ENCODE measurements around the gene SLC29A3. TPM values are rescaled to one million over a fixed set of nuclear protein-coding genes. Genes with fewer than 3 reads are reported as not detected.

Gene SLC29A3
- total and polyA plus RNA-seq, 5 donors from 2014 or later: 4.8 to 16.2 (median 11.1) TPM

- Mint-ChIP-seq H3K9me3 (no peaks in the 10 kb centered on the region), H3K27ac (peak overlapping the region in 1 of 3 donors; percentile 49), H3K27me3 (no peaks in the 10 kb centered on the region), H3K4me3 (no peak overlapping the region), H3K4me1 (peaks cover 0 to 2% (median 0%) of the 10 kb centered on the region in 4 donors), H3K36me3 (peaks cover 14% of the 10 kb centered on the region)
- Histone ChIP-seq H3K36me3 (ENCODE audit: control insufficient read depth, insufficient read depth, low read length) (peaks cover 3% of the 10 kb centered on the region), H3K9me3 (ENCODE audit: control insufficient read depth in 2 of 2, low read length in 2 of 2) (no peaks in the 10 kb centered on the region), H3K4me1 (ENCODE audit: control insufficient read depth, insufficient read depth, low read length, poor library complexity, severe bottlenecking) (no peaks in the 10 kb centered on the region), H3K4me3 (ENCODE audit: low read depth, low read length) (no peak overlapping the region), H3K27ac (ENCODE audit: insufficient read depth, low read length, poor library complexity, severe bottlenecking) (no peak overlapping the region), H3K27me3 (ENCODE audit: control insufficient read depth, insufficient read depth, low read length) (no peaks in the 10 kb centered on the region)
- no peak for DNase-seq
- ATAC-seq (ENCODE audit: low read depth in 2 of 2): no peak
Measured at GRCh38 chr10:71342573-71343391, 23.7 kb downstream of the SLC29A3 start.

DNA sequence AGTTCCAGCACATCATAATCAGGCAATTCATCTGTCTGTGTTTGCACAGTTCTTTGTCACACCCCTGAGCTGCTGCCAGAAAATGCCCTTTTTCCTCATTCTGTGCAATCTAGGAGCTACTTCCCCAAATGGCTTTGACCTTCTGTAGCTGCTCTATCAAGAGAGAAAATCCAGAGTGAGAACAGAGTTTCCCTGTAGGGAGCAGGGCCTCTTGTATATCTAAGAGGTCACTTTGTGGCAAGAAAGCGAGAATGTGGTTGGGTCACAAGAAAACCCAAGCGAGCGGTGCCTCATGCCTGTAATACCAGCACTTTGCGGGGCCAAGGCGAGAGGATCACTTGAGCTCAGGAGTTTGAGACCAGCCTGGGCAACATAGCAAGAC, 24.3 kb downstream of the SLC29A3 start:
- Histone ChIP-seq H3K27me3 (ENCODE audit: control insufficient read depth, insufficient read depth, low read length) (no peaks in the 10 kb centered on the region), H3K36me3 (ENCODE audit: control insufficient read depth, insufficient read depth, low read length) (peaks cover 3% of the 10 kb centered on the region), H3K9me3 (ENCODE audit: control insufficient read depth in 2 of 2, low read length in 2 of 2) (no peaks in the 10 kb centered on the region), H3K27ac (ENCODE audit: insufficient read depth, low read length, poor library complexity, severe bottlenecking) (no peak overlapping the region), H3K4me3 (ENCODE audit: low read depth, low read length) (no peak overlapping the region), H3K4me1 (ENCODE audit: control insufficient read depth, insufficient read depth, low read length, poor library complexity, severe bottlenecking) (no peaks in the 10 kb centered on the region)
- H3K4me3 Mint-ChIP-seq: no peak overlapping the region
- H3K27ac Mint-ChIP-seq: peak overlapping the region in 1 of 3 donors; percentile 49
- ATAC-seq (ENCODE audit: low read depth in 2 of 2) (no peak), DNase-seq (no peak)
- peaks cover 14% of the 10 kb centered on the region for H3K36me3 Mint-ChIP-seq
- H3K9me3 Mint-ChIP-seq: no peaks in the 10 kb centered on the region
- no peaks in the 10 kb centered on the region for H3K27me3 Mint-ChIP-seq
- H3K4me1 Mint-ChIP-seq: peaks cover 0 to 2% (median 0%) of the 10 kb centered on the region in 4 donors

DNA sequence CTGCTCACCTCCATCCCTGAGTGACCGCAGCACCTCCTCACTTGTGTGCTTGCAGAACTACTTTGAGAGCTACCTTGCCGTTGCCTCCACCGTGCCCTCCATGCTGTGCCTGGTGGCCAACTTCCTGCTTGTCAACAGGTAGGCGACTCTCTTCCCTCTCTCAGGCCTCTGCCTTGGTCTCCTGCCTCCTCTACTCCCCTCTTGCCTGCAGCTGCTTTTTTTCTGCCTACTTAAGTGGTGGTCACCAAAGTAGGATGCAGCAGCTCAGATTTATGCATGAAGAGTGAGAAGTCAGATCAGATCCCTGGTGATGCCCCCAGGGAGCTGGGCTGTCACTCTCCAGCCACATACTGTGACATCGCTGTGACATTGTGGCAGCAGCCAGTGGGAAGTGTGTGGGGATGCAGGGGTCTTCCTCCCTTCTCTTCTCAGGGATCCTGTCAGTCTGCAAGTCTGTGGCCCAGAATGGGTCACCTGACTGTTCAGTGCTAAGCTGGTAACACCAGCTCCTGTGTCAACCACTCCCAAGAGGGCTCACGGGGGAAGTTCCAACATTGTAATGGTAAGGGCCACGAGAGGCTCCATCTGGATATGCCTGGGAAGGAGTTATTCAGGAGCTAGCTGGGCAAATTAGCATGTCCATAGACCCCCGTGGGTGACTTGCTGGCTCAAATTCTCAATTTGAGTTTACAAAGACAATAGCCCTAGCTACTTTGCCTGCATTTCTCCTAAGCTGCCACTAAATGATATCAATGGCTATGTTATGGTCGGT, 25.3 kb downstream of the SLC29A3 start:
- Histone ChIP-seq H3K27ac (ENCODE audit: insufficient read depth, low read length, poor library complexity, severe bottlenecking) (no peak overlapping the region), H3K36me3 (ENCODE audit: control insufficient read depth, insufficient read depth, low read length) (peaks cover 3% of the 10 kb centered on the region), H3K9me3 (ENCODE audit: control insufficient read depth in 2 of 2, low read length in 2 of 2) (no peaks in the 10 kb centered on the region), H3K27me3 (ENCODE audit: control insufficient read depth, insufficient read depth, low read length) (no peaks in the 10 kb centered on the region), H3K4me1 (ENCODE audit: control insufficient read depth, insufficient read depth, low read length, poor library complexity, severe bottlenecking) (no peaks in the 10 kb centered on the region), H3K4me3 (ENCODE audit: low read depth, low read length) (no peak overlapping the region)
- H3K4me1 Mint-ChIP-seq: peaks cover 0 to 2% (median 0%) of the 10 kb centered on the region in 4 donors
- H3K27ac Mint-ChIP-seq: peak overlapping the region in 1 of 3 donors; percentile 30
- no peaks in the 10 kb centered on the region for H3K27me3 Mint-ChIP-seq
- H3K9me3 Mint-ChIP-seq: no peaks in the 10 kb centered on the region
- no peak overlapping the region for H3K4me3 Mint-ChIP-seq
- peaks cover 17% of the 10 kb centered on the region for H3K36me3 Mint-ChIP-seq
- no peak for ATAC-seq (ENCODE audit: low read depth in 2 of 2)
- DNase-seq: no peak

DNA sequence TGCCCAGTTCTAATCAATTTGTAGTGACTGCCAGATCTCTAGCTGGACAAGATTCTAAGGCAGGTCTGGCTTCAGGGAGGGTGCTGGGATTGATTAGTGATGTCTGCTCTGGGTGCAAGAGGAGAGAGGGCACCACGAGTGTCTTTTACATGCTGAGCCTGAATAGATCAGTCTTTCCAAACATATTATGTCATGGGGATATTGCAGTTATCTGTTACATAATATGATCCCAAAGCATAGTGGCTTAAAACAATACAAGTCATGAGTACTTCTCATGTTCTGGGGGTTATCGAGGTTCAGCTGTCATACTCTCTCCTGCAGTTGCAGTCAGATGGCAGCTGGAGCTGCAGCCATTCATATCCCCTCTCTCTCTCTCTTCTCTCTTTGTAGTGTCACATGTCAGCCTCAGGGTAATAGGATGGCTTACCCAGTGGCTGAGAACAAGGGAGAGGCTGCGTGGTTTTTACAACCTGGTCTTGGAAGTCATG, 26.0 kb downstream of the SLC29A3 start:
- Mint-ChIP-seq H3K27me3 (no peaks in the 10 kb centered on the region), H3K4me3 (no peak overlapping the region), H3K27ac (peak overlapping the region in 1 of 3 donors; percentile 30), H3K9me3 (no peaks in the 10 kb centered on the region), H3K36me3 (peaks cover 18% of the 10 kb centered on the region), H3K4me1 (peaks cover 0 to 2% (median 0%) of the 10 kb centered on the region in 4 donors)
- Histone ChIP-seq H3K9me3 (ENCODE audit: control insufficient read depth in 2 of 2, low read length in 2 of 2) (no peaks in the 10 kb centered on the region), H3K27ac (ENCODE audit: insufficient read depth, low read length, poor library complexity, severe bottlenecking) (no peak overlapping the region), H3K36me3 (ENCODE audit: control insufficient read depth, insufficient read depth, low read length) (peaks cover 6% of the 10 kb centered on the region), H3K4me3 (ENCODE audit: low read depth, low read length) (no peak overlapping the region), H3K4me1 (ENCODE audit: control insufficient read depth, insufficient read depth, low read length, poor library complexity, severe bottlenecking) (no peaks in the 10 kb centered on the region), H3K27me3 (ENCODE audit: control insufficient read depth, insufficient read depth, low read length) (no peaks in the 10 kb centered on the region)
- ATAC-seq (ENCODE audit: low read depth in 2 of 2) (no peak), DNase-seq (no peak)

DNA sequence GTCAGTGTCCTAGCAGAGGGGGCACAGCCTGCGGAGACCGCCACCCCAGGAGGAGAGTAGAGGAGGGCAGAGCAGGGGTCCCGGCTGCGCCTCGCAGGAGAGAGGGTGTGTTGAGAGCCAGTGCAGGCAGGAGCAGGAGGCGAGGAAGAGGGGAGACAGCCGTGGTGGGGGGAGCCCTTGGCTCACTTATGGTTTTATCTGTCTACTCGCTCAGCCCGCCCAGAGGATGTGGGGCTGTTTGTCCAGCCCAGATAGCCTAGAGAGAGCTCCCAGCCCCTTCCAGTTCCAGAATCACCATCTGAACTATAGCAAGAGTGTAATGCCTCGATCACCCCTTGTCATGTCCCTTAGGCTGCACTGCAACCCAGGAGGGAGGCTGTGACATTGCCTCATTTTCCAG, 26.6 kb downstream of the SLC29A3 start:
- H3K27ac ChIP-seq (ENCODE audit: insufficient read depth, low read length, poor library complexity, severe bottlenecking): no peak overlapping the region
- H3K4me3 ChIP-seq (ENCODE audit: low read depth, low read length): no peak overlapping the region
- Mint-ChIP-seq H3K36me3 (peaks cover 17% of the 10 kb centered on the region), H3K4me1 (peaks cover 0 to 2% (median 0%) of the 10 kb centered on the region in 4 donors), H3K27me3 (no peaks in the 10 kb centered on the region), H3K9me3 (no peaks in the 10 kb centered on the region), H3K27ac (no peak overlapping the region), H3K4me3 (no peak overlapping the region)
- H3K36me3 ChIP-seq (ENCODE audit: control insufficient read depth, insufficient read depth, low read length): peaks cover 4% of the 10 kb centered on the region
- no peaks in the 10 kb centered on the region for H3K4me1 ChIP-seq (ENCODE audit: control insufficient read depth, insufficient read depth, low read length, poor library complexity, severe bottlenecking)
- no peak for ATAC-seq (ENCODE audit: low read depth in 2 of 2)
- H3K9me3 ChIP-seq (ENCODE audit: control insufficient read depth in 2 of 2, low read length in 2 of 2): no peaks in the 10 kb centered on the region
- H3K27me3 ChIP-seq (ENCODE audit: control insufficient read depth, insufficient read depth, low read length): no peaks in the 10 kb centered on the region
- no peak for DNase-seq

GRCh38 chr10:71346731-71347130, 27.7 kb downstream of the SLC29A3 start:
- peaks cover 3% of the 10 kb centered on the region for H3K36me3 ChIP-seq (ENCODE audit: control insufficient read depth, insufficient read depth, low read length)
- H3K4me3 Mint-ChIP-seq: no peak overlapping the region
- no peak overlapping the region for H3K27ac Mint-ChIP-seq
- H3K27ac ChIP-seq (ENCODE audit: insufficient read depth, low read length, poor library complexity, severe bottlenecking): no peak overlapping the region
- H3K9me3 Mint-ChIP-seq: no peaks in the 10 kb centered on the region
- H3K9me3 ChIP-seq (ENCODE audit: control insufficient read depth in 2 of 2, low read length in 2 of 2): no peaks in the 10 kb centered on the region
- no peaks in the 10 kb centered on the region for H3K27me3 Mint-ChIP-seq
- H3K4me3 ChIP-seq (ENCODE audit: low read depth, low read length): no peak overlapping the region
- no peaks in the 10 kb centered on the region for H3K4me1 ChIP-seq (ENCODE audit: control insufficient read depth, insufficient read depth, low read length, poor library complexity, severe bottlenecking)
- H3K4me1 Mint-ChIP-seq: peaks cover 0 to 2% (median 0%) of the 10 kb centered on the region in 4 donors
- H3K27me3 ChIP-seq (ENCODE audit: control insufficient read depth, insufficient read depth, low read length): no peaks in the 10 kb centered on the region
- H3K36me3 Mint-ChIP-seq: peaks cover 18% of the 10 kb centered on the region
- ATAC-seq (ENCODE audit: low read depth in 2 of 2) (no peak), DNase-seq (no peak)

DNA sequence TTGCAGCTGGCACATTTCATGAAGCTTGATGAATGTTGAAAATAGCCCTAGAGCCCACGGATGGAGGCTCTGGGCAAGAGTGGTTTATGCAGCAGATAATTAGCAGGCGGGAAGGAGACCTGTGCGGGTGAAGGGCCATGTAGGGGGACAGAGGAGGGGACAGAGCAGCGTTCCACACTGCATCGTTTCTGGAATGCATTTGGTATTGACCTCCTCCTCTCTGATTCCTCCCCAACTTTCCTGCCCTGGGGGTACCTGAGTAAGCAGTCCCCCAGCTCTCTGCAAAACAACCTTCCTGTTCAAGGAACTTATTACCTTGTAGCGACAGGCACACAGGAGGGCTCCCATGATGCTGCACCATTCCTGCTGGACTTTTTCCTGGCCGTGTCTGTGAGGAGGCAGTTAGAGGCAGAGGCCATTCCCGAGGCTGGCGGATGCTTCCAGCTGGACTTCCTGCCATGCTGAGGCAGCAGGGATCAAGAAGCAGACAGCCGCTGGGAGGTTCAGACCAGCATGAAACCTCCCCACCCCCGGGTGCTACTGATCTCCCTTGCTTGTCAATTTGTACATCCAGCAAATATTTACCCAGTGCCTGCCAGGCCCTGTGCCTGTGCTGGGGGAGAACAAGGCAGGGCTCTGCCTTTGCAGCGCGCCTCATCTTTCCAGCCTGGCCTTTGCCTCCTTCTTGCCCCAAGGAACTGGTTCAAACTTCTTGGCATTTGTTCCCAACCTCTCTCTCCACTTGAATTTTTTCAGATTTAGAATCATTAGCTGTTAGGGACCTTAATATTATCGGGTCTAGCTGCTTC, 28.7 kb downstream of the SLC29A3 start:
- Histone ChIP-seq H3K4me3 (ENCODE audit: low read depth, low read length) (no peak overlapping the region), H3K27me3 (ENCODE audit: control insufficient read depth, insufficient read depth, low read length) (no peaks in the 10 kb centered on the region), H3K27ac (ENCODE audit: insufficient read depth, low read length, poor library complexity, severe bottlenecking) (no peak overlapping the region), H3K36me3 (ENCODE audit: control insufficient read depth, insufficient read depth, low read length) (peaks cover 3% of the 10 kb centered on the region), H3K9me3 (ENCODE audit: control insufficient read depth in 2 of 2, low read length in 2 of 2) (no peaks in the 10 kb centered on the region), H3K4me1 (ENCODE audit: control insufficient read depth, insufficient read depth, low read length, poor library complexity, severe bottlenecking) (no peaks in the 10 kb centered on the region)
- DNase-seq: no peak
- Mint-ChIP-seq H3K27me3 (no peaks in the 10 kb centered on the region), H3K36me3 (peaks cover 20% of the 10 kb centered on the region), H3K27ac (no peak overlapping the region), H3K9me3 (no peaks in the 10 kb centered on the region), H3K4me1 (peaks cover 0 to 2% (median 0%) of the 10 kb centered on the region in 4 donors), H3K4me3 (no peak overlapping the region)
- ATAC-seq (ENCODE audit: low read depth in 2 of 2): no peak

Measured in CD4-positive, CD25-positive, alpha-beta regulatory T cell (primary cell).